ENCODE measurements around the gene GPR146.

DNA sequence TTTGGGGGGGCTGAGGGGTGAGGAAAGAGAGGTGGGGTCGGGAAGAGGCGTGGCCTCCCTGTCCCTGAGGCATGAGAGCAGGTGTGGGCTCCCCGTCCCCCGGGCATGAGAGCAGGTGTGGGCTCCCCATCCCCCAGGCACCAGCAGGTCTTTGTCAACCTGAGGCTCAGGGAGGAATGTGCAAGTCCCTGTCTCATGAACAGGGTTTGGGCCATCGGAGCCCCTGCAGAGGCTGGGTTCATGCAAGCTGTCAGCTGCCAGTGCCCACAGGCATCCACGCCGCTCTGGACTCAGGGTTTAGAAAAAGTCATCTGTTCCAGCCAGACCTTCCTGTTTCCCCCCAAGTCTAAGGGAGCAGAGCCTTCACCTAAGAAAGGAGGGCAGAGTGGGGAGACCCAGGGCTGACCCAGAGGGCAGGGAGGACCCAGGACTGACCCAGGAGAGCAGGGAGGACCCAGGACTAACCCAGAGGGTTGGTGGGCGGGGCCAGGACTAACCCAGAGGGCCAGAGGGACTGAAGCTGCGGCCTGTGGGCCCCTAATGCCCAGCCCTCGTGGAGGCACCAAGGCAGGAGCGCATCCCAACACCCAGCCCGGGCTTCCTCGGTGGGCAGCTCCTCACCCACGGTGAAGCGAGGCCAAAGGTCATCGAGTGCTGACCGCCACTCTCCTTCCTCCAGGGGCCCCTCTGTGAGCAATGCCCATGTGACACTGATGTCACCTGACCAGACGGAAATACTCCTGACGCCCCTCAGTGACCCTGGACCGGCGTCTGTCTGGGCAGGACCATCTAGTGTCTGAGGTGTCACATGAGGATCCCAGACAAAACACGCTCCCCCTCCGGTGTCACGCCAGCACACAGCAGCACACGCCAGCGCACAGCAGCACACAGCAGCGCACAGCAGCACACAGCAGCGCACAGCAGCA is 28.9 kb upstream of the GPR146 start:
- TF ChIP-seq TAF1 (IDR thresholded peaks at IDR 0.05; ENCODE audit: low read depth, low read length) = no peak
- no peak for TF ChIP-seq POLR2A (IDR thresholded peaks at IDR 0.05; ENCODE audit: low read depth, low read length)
- TF ChIP-seq POLR2AphosphoS5 (IDR thresholded peaks at IDR 0.05; ENCODE audit: low read depth, low read length) = no peak
- no peak for TF ChIP-seq POU2F2 (IDR thresholded peaks at IDR 0.05; ENCODE audit: low read depth, low read length)
- no peak for TF ChIP-seq SPI1 (IDR thresholded peaks at IDR 0.05; ENCODE audit: low read depth, low read length)

All from GM12891 (cell line).